GM12891 (cell line): Measurements from ENCODE around the gene KCNK5.

Experiments used
- DNase-seq: peaks from one replicate; pipeline ENCODE4 v3.0.0; 2011; ENCODE audit warnings: low spot score; ENCODE audit not compliant: insufficient read length
- FAIRE-seq: peaks from 2 replicates; lab custom pipeline; 2011; peaks lifted over from hg19 to GRCh38; lab: Jason Lieb, UNC
- PAX5 ChIP-seq: IDR thresholded peaks from 2 replicates; pipeline ENCODE4 v1.6.1; 2011; ENCODE audit warnings: low read length, moderate library complexity, mild to moderate bottlenecking; ENCODE audit not compliant: insufficient read depth, severe bottlenecking
- POLR2A ChIP-seq: IDR thresholded peaks from 2 replicates; pipeline ENCODE4 v1.6.1; 2011; ENCODE audit warnings: low read depth, low read length, control low read depth
- POLR2AphosphoS5 ChIP-seq: IDR thresholded peaks from 2 replicates; pipeline ENCODE4 v1.6.1; 2011; ENCODE audit warnings: low read depth, low read length, control low read depth
- POU2F2 ChIP-seq: IDR thresholded peaks from 2 replicates; pipeline ENCODE4 v1.6.1; 2011; ENCODE audit warnings: low read depth, mild to moderate bottlenecking, control low read depth, low read length, moderate library complexity
- SPI1 ChIP-seq: IDR thresholded peaks from 2 replicates; pipeline ENCODE4 v1.6.1; 2011; ENCODE audit warnings: low read depth, low read length, control low read depth
- TAF1 ChIP-seq: IDR thresholded peaks from 2 replicates; pipeline ENCODE4 v1.6.1; 2011; ENCODE audit warnings: low read depth, low read length, control low read depth

KCNK5 gene

DNA sequence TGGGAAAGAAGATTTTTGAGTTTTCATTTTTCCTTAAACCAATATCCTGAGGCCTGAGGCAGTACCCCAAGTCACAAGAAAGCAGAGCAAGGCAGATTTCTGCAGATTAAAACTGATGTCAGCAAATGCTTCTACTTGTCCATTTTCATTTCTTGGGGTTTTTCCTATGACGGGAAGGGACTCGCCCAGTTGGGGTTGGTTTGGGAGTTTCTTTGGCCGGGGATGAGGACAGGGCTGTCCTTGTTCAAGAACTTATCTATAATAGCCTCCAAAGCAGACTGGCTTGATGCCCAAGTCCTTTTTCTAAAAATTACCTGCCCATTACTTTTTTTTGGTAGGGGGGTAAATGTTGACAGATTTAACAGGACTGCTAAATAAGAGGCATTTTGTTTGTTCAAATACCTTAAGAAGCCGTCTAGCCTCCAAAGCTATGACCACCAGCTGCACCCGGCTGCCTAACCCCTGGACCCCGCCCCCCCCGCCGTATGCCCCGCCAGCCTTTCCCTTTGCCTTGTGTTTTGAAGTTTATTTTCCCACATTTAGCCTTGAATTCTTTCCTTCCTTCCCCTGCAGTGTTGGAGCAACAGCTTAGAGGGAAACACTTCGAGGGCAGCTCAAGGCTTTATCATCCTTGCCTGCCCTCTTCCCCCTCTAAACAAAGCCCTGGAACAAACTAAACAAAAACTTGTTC, 2.5 kb downstream of the KCNK5 start:
- TF ChIP-seq SPI1: no peak
- no peak for TF ChIP-seq POLR2A
- no peak for TF ChIP-seq PAX5
- TF ChIP-seq TAF1: no peak
- TF ChIP-seq POU2F2: no peak
- TF ChIP-seq POLR2AphosphoS5: no peak
- FAIRE-seq: no peak
- DNase-seq: no peak

GRCh38 chr6:39225946-39226437, 3.3 kb downstream of the KCNK5 start:
- DNase-seq (no peak), FAIRE-seq (peak; percentile 87)
- TF ChIP-seq SPI1 (no peak), POLR2A (0 out of 2 replicates have a peak, but pooled peaks have one; percentile 26), TAF1 (no peak)

- TF ChIP-seq SPI1 (no peak), TAF1 (no peak), PAX5 (no peak), POU2F2 (no peak), POLR2A (no peak), POLR2AphosphoS5 (no peak)
- FAIRE-seq (no peak), DNase-seq (no peak)
Observed at GRCh38 chr6:39225543-39225942, 3.7 kb downstream of the KCNK5 start.

- FAIRE-seq: no peak
- DNase-seq: no peak
- TF ChIP-seq POU2F2: no peak
- no peak for TF ChIP-seq PAX5
- no peak for TF ChIP-seq POLR2AphosphoS5
- TF ChIP-seq POLR2A: no peak
- TF ChIP-seq TAF1: no peak
Observed at GRCh38 chr6:39224523-39225182, 4.6 kb downstream of the KCNK5 start.

DNA sequence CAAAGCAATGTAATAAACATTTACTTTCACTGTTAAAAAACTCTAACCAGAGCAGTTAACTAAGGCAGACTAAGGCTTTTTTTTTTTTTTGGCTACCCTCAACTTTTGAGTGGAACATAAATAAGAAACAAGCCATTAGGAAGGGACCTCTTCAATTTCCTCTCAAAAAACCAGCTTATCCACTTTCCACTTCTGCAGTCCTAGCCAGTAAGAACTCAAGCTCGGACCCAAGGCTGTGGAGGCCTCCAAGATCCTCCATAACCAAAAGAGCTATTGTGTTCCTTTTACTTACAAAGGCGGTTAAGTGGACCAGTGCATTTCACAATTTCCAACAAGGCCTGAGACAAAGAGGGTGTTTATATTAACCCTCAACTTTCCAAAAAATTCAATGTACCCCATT, 5.3 kb downstream of the KCNK5 start:
- FAIRE-seq (no peak), DNase-seq (no peak)
- no peak for TF ChIP-seq PAX5
- no peak for TF ChIP-seq TAF1
- no peak for TF ChIP-seq SPI1
- no peak for TF ChIP-seq POLR2AphosphoS5
- TF ChIP-seq POLR2A: no peak
- no peak for TF ChIP-seq POU2F2

GRCh38 chr6:39223555-39223954, 5.7 kb downstream of the KCNK5 start:
- FAIRE-seq (no peak), DNase-seq (no peak)
- TF ChIP-seq PAX5: no peak
- TF ChIP-seq POLR2AphosphoS5: no peak

DNA sequence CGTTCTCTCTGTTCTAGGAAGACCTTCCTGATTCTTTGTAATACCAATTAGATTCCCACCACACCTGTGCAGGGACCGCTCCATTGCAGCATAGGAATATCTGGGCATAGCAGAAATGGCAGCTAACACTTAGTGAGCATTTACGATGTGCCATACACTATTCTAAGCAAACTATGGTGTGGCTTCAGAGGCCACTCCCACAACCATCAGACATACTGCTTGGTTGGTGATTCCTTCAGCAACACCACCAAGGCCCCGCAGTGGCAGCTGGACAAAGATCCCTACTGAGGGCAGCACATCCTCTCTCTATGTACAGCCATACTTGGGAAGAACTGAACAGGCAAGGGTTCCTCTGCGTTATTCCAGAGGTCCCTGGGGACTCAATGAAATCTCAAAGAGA, 6.2 kb downstream of the KCNK5 start:
- DNase-seq (no peak), FAIRE-seq (no peak)
- no peak for TF ChIP-seq PAX5
- TF ChIP-seq POU2F2: no peak
- TF ChIP-seq TAF1: no peak
- TF ChIP-seq POLR2AphosphoS5: no peak
- TF ChIP-seq SPI1: no peak
- TF ChIP-seq POLR2A: no peak

GRCh38 chr6:39221779-39222641, 7.3 kb downstream of the KCNK5 start:
- TF ChIP-seq SPI1: no peak
- TF ChIP-seq POU2F2: no peak
- no peak for TF ChIP-seq POLR2AphosphoS5
- TF ChIP-seq POLR2A: no peak
- no peak for TF ChIP-seq TAF1
- TF ChIP-seq PAX5: no peak
- DNase-seq: no peak
- FAIRE-seq: no peak

- TF ChIP-seq POLR2A: no peak
- TF ChIP-seq PAX5: no peak
- TF ChIP-seq POU2F2: no peak
- no peak for TF ChIP-seq POLR2AphosphoS5
- no peak for TF ChIP-seq TAF1
- TF ChIP-seq SPI1: no peak
- no peak for DNase-seq
- no peak for FAIRE-seq
Observed at GRCh38 chr6:39221115-39221514, 8.2 kb downstream of the KCNK5 start.
